Cardiac ventricle fibroblast (primary cell): Measurements from ENCODE around the gene FAM72D. TPM values are rescaled to one million over a fixed set of nuclear protein-coding genes. Genes with fewer than 3 reads are reported as not detected.

Experiments used
- total RNA-seq: library from RNA; depleted of rRNA; stranded (reverse); fragments of >200 nt; gene quantifications from 2 replicates; pipeline ENCODE4 v1.2.3, GENCODE V29; 2015

The FAM72D gene
- 0.06 TPM in 1 of 2 replicates, not detected in the other for total RNA-seq

DNA sequence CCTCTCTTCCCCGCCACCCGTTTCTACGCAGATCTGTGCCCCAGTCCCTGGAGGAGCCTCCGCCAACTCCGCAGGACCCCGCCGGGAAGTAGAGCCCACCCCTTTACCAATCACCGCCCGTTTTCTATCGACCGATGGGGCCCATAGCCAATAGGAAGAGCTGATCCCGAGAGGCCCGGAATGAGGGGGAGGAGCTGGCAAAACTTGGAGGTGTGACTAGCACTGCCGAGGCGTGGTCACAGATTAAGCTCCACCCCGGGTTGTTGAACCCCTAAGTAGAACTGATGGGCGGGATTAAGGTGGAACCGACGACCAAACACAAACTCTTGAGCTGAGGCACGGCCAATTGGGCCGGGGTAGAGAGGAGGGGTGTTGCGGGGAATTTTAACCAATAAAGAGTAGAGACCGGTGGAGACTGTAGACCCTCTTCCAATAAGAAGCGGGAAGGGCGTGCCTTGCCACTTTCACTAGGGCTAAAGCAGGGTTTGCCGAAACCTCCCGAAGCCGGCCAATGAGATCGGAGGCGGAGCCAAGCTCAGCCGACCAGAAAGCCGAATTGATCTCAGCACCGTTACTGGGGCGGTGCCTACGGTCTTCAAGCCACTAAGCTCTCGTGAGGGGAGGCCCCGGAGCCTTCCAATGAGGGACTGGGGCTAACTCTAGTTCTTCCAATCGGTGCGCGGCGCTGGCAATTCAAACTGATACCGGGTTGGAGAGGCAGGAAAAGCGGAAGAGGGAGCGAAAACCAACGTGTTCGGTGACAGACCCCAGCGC is at the start of gene FAM72D, which contains the start of gene SRGAP2B:
Gene FAM72D, plus strand, starts transcription at position 691 of the 774 bp plus-strand sequence. CDS start 874 bp downstream, outside the sequence.
Gene SRGAP2B, minus strand, starts transcription at position 45 of the 774 bp plus-strand sequence. CDS start 2,427 bp downstream, outside the sequence.

Other genes with a start within 250 kb of the FAM72D start
- 22.7 and 31.5 TPM in 2 replicates for gene SRGAP2B, start 646 bp upstream of the FAM72D start, total RNA-seq
- gene PPIAL4D, start 146.2 kb downstream of the FAM72D start, total RNA-seq, result not detected in 2 replicates